GM23248 (cell line): Measurements from ENCODE around the gene LPIN1.

Experiments used
- EZH2 ChIP-seq: fragments of 200-600 bp; sonication (generic); IDR thresholded peaks from 2 replicates; pipeline ENCODE4 v1.6.1; 2018; ENCODE audit warnings: antibody characterized with exemption, mild to moderate bottlenecking; ENCODE audit not compliant: insufficient read depth, poor library complexity, severe bottlenecking
- EZH2phosphoT487 ChIP-seq: fragments of 200-600 bp; sonication (generic); IDR thresholded peaks from 2 replicates; pipeline ENCODE4 v1.6.1; 2018; ENCODE audit warnings: antibody characterized with exemption, moderate library complexity, mild to moderate bottlenecking, low read depth; ENCODE audit not compliant: insufficient read depth

GRCh38 chr2:11861044-11861443, 114.6 kb downstream of the LPIN1 start:
- TF ChIP-seq EZH2, result no peak
- TF ChIP-seq EZH2phosphoT487, result no peak
